Spleen (tissue), 7 donors: ENCODE measurements around the gene SNIP1.

Experiments
- CTCF ChIP-seq, 11 experiments: fragments of 200-600 bp in 7 of 11; fragments of 450-650 bp in 4 of 11; sonication (generic) in 4 of 11; IDR thresholded peaks in 8 of 11; conservative IDR thresholded peaks in 3 of 11; 1 replicate in 7 of 11; 2 replicates in 4 of 11; pipeline versions ENCODE4 v1.4.0 to v1.8.0; 2016 to 2021; ENCODE audit warnings: antibody characterized with exemption in 11 of 11, inconsistent platforms in 4 of 11, mild to moderate bottlenecking in 1 of 11
- POLR2A ChIP-seq, 3 donors: fragments of 450-650 bp; IDR thresholded peaks; one replicate each; pipeline ENCODE4 v1.5.1; 2017; ENCODE audit warnings: antibody characterized with exemption in 3 of 3, mild to moderate bottlenecking in 1 of 3
- POLR2AphosphoS5 ChIP-seq, 3 donors: sonication (generic); formaldehyde crosslinking; IDR thresholded peaks; one replicate each; pipeline ENCODE4 v1.5.1; 2017; ENCODE audit warnings: antibody characterized with exemption in 3 of 3
- donor health status: DM: no; HTN: no; CAD: no; lungs with moderate emphysema.
- donor health status: DM: no; HTN: no; CAD: no.
- donor health status: DM: no; HTN: no; CAD: no.

GRCh38 chr1:37537378-37537777, 16.7 kb downstream of the SNIP1 start:
- TF ChIP-seq CTCF (IDR thresholded peaks at IDR 0.05 in 8 of 11, conservative IDR thresholded peaks at IDR 0.05 in 3 of 11) (no peak), POLR2AphosphoS5 (IDR thresholded peaks at IDR 0.05) (no peak), POLR2A (IDR thresholded peaks at IDR 0.05) (no peak)
